Astrocyte (in vitro differentiated cells and primary cell): ENCODE data around the gene PCTP. TPM values are rescaled to one million over a fixed set of nuclear protein-coding genes. Genes with fewer than 3 reads are reported as not detected.

Experiments
- DNase-seq: peaks from one replicate; pipeline ENCODE4 v3.0.0-alpha.2; 2010; ENCODE audit warnings: low read depth
- FAIRE-seq: peaks from 2 replicates; lab custom pipeline; 2011; peaks lifted over from hg19 to GRCh38; lab: Jason Lieb, UNC
- H2AFZ ChIP-seq: 2 replicates; pipeline ENCODE4 v1.6.0; 2012; ENCODE audit warnings: low read depth, low read length, inconsistent platforms
- H3K27ac ChIP-seq: 2 replicates; pipeline ENCODE4 v1.5.1; 2011; ENCODE audit warnings: low read depth, low read length, inconsistent platforms
- H3K27me3 ChIP-seq: 2 replicates; pipeline ENCODE4 v1.6.0; 2011; ENCODE audit warnings: low read length, inconsistent platforms; ENCODE audit not compliant: insufficient read depth
- H3K36me3 ChIP-seq: 2 replicates; pipeline ENCODE4 v1.5.1; 2011; ENCODE audit warnings: low read length, inconsistent platforms; ENCODE audit not compliant: insufficient read depth
- H3K4me1 ChIP-seq: 2 replicates; pipeline ENCODE4 v1.5.1; 2011; ENCODE audit warnings: low read length, inconsistent platforms; ENCODE audit not compliant: insufficient read depth
- H3K4me2 ChIP-seq: 2 replicates; pipeline ENCODE4 v1.6.0; 2012; ENCODE audit warnings: low read length, inconsistent platforms
- H3K4me3 ChIP-seq: 2 replicates; pipeline ENCODE4 v1.5.1; 2011; ENCODE audit warnings: low read depth, mild to moderate bottlenecking, low read length, inconsistent platforms; ENCODE audit not compliant: insufficient read depth
- H3K79me2 ChIP-seq: 2 replicates; pipeline ENCODE4 v1.6.0; 2012; ENCODE audit warnings: mild to moderate bottlenecking, low read length, inconsistent platforms; ENCODE audit not compliant: insufficient read depth
- H3K9ac ChIP-seq: 2 replicates; pipeline ENCODE4 v1.6.0; 2012; ENCODE audit warnings: mild to moderate bottlenecking, low read length, inconsistent platforms
- H3K9me3 ChIP-seq: 2 replicates; pipeline ENCODE4 v1.5.1; 2012; ENCODE audit warnings: low read depth, mild to moderate bottlenecking, low read length, inconsistent platforms; ENCODE audit not compliant: insufficient read depth
- H4K20me1 ChIP-seq: 2 replicates; pipeline ENCODE4 v1.6.0; 2012; ENCODE audit warnings: low read length, inconsistent platforms; ENCODE audit not compliant: insufficient read depth
- H3K27ac Mint-ChIP-seq: one replicate; pipeline ENCODE4 v1.8.0; 2021; ENCODE audit warnings: mild to moderate bottlenecking, mixed read lengths; ENCODE audit not compliant: unreplicated experiment
- H3K27me3 Mint-ChIP-seq: one replicate; pipeline ENCODE4 v1.8.0; 2021; ENCODE audit warnings: low read depth, mixed read lengths; ENCODE audit not compliant: unreplicated experiment
- H3K36me3 Mint-ChIP-seq: one replicate; pipeline ENCODE4 v1.8.0; 2021; ENCODE audit warnings: low read depth, mixed read lengths; ENCODE audit not compliant: unreplicated experiment
- H3K4me1 Mint-ChIP-seq: one replicate; pipeline ENCODE4 v1.8.0; 2021; ENCODE audit warnings: low read depth, mixed read lengths; ENCODE audit not compliant: unreplicated experiment
- H3K4me3 Mint-ChIP-seq: one replicate; pipeline ENCODE4 v1.8.0; 2021; ENCODE audit warnings: mild to moderate bottlenecking, moderate library complexity, mixed read lengths; ENCODE audit not compliant: unreplicated experiment
- H3K9me3 Mint-ChIP-seq: one replicate; pipeline ENCODE4 v1.8.0; 2021; ENCODE audit warnings: mild to moderate bottlenecking, mixed read lengths; ENCODE audit not compliant: unreplicated experiment
- CTCF ChIP-seq: IDR thresholded peaks from 2 replicates; pipeline ENCODE4 v1.5.1; 2011; ENCODE audit warnings: low read depth, mild to moderate bottlenecking, inconsistent platforms, low read length, moderate library complexity; ENCODE audit not compliant: insufficient read depth
- EZH2 ChIP-seq: IDR thresholded peaks from 2 replicates; pipeline ENCODE4 v1.6.1; 2012; ENCODE audit warnings: mild to moderate bottlenecking, low read length, inconsistent platforms; ENCODE audit not compliant: insufficient read depth
- total RNA-seq: library from RNA; stranded (reverse); gene quantifications from 2 replicates; pipeline ENCODE4 v1.2.1, GENCODE V29; 2021

The PCTP gene
- total RNA-seq, 1 donor from 2014 or later: 16.4 TPM

GRCh38 chr17:55706808-55707773 lies 43.8 kb upstream of the PCTP start:
- DNase-seq (no peak), FAIRE-seq (no peak)
- Histone ChIP-seq H3K79me2 (no peaks in the 10 kb centered on the region), H3K36me3 (no peaks in the 10 kb centered on the region), H3K27me3 (peaks cover 3% of the 10 kb centered on the region), H3K4me2 (no peak overlapping the region), H3K4me1 (no peaks in the 10 kb centered on the region), H3K27ac (no peak overlapping the region), H3K4me3 (no peak overlapping the region), H2AFZ (no peak overlapping the region), H3K9me3 (no peaks in the 10 kb centered on the region), H3K9ac (no peak overlapping the region), H4K20me1 (no peaks in the 10 kb centered on the region)
- Mint-ChIP-seq H3K9me3 (no peaks in the 10 kb centered on the region), H3K27me3 (no peaks in the 10 kb centered on the region), H3K36me3 (no peaks in the 10 kb centered on the region), H3K4me3 (no peak overlapping the region), H3K4me1 (no peaks in the 10 kb centered on the region), H3K27ac (no peak overlapping the region)
- TF ChIP-seq CTCF (no peak), EZH2 (no peak)

- Histone ChIP-seq H2AFZ (peak overlapping the region; percentile 5), H3K36me3 (no peaks in the 10 kb centered on the region), H4K20me1 (no peaks in the 10 kb centered on the region), H3K27me3 (peaks cover 3% of the 10 kb centered on the region), H3K9me3 (no peaks in the 10 kb centered on the region), H3K79me2 (no peaks in the 10 kb centered on the region), H3K9ac (no peak overlapping the region), H3K4me3 (peak overlapping the region; percentile 29), H3K4me2 (peak overlapping the region; percentile 73), H3K4me1 (no peaks in the 10 kb centered on the region), H3K27ac (no peak overlapping the region)
- Mint-ChIP-seq H3K4me3 (no peak overlapping the region), H3K4me1 (no peaks in the 10 kb centered on the region), H3K36me3 (no peaks in the 10 kb centered on the region), H3K27me3 (no peaks in the 10 kb centered on the region), H3K9me3 (no peaks in the 10 kb centered on the region), H3K27ac (no peak overlapping the region)
- DNase-seq: no peak
- FAIRE-seq: no peak
- TF ChIP-seq CTCF: no peak
- TF ChIP-seq EZH2: no peak
These were observed 42.5 kb upstream of the PCTP start for GRCh38 chr17:55708175-55708974.
